Loucy (cell line): ENCODE data around the gene MYOM3.

ENCODE experiments used
- H2AFZ ChIP-seq: fragments of 200-600 bp; sonication (generic); 2 replicates; pipeline ENCODE4 v1.6.0; 2016; ENCODE audit warnings: antibody characterized with exemption, mild to moderate bottlenecking, low read length, moderate library complexity
- H3F3A ChIP-seq: fragments of 200-600 bp; 2 replicates; pipeline ENCODE4 v1.6.0; 2016; ENCODE audit warnings: antibody characterized with exemption, low read depth, mild to moderate bottlenecking
- H3K27me3 ChIP-seq: fragments of 200-600 bp; sonication (generic); 2 replicates; pipeline ENCODE4 v1.6.1; 2014; ENCODE audit warnings: low read length, mild to moderate bottlenecking; ENCODE audit not compliant: insufficient read depth, poor library complexity, severe bottlenecking
- H3K36me3 ChIP-seq: fragments of 200-600 bp; sonication (generic); 2 replicates; pipeline ENCODE4 v1.6.1; 2016; ENCODE audit warnings: low read length; ENCODE audit not compliant: insufficient read depth
- H3K4me1 ChIP-seq: fragments of 200-600 bp; sonication (generic); 2 replicates; pipeline ENCODE4 v1.5.1; 2014; ENCODE audit warnings: low read length, mild to moderate bottlenecking; ENCODE audit not compliant: insufficient read depth, poor library complexity, severe bottlenecking
- H3K4me2 ChIP-seq: fragments of 200-600 bp; sonication (generic); 2 replicates; pipeline ENCODE4 v1.6.0; 2014; ENCODE audit warnings: antibody characterized with exemption, low read length, low read depth, mild to moderate bottlenecking; ENCODE audit not compliant: poor library complexity, severe bottlenecking
- H3K4me3 ChIP-seq: fragments of 200-600 bp; sonication (generic); 2 replicates; pipeline ENCODE4 v1.5.1; 2014; ENCODE audit warnings: low read length, mild to moderate bottlenecking, mixed read lengths; ENCODE audit not compliant: poor library complexity, severe bottlenecking
- H3K79me2 ChIP-seq: fragments of 200-600 bp; sonication (generic); 2 replicates; pipeline ENCODE4 v1.6.1; 2014; ENCODE audit warnings: low read length; ENCODE audit not compliant: insufficient read depth
- H3K9ac ChIP-seq: fragments of 200-600 bp; sonication (generic); 2 replicates; pipeline ENCODE4 v1.6.0; 2014; ENCODE audit warnings: mild to moderate bottlenecking, low read depth, low read length, moderate library complexity; ENCODE audit not compliant: poor library complexity, severe bottlenecking
- H3K9me2 ChIP-seq: fragments of 200-600 bp; sonication (generic); replicated peaks from 2 replicates; pipeline ENCODE4 v1.6.1; 2016; ENCODE audit warnings: low read depth, low read length, mixed read lengths
- H3K9me3 ChIP-seq: fragments of 200-600 bp; sonication (generic); 2 replicates; pipeline ENCODE4 v1.6.1; 2014; ENCODE audit warnings: mild to moderate bottlenecking, antibody characterized with exemption, low read length, low read depth; ENCODE audit not compliant: insufficient read depth
- H4K20me1 ChIP-seq: fragments of 200-600 bp; sonication (generic); 2 replicates; pipeline ENCODE4 v1.6.0; 2014; ENCODE audit warnings: antibody characterized with exemption, low read length, mild to moderate bottlenecking; ENCODE audit not compliant: insufficient read depth, poor library complexity, severe bottlenecking
- EZH2phosphoT487 ChIP-seq: fragments of 200-600 bp; IDR thresholded peaks from 2 replicates; pipeline ENCODE4 v1.6.1; 2018; ENCODE audit warnings: antibody characterized with exemption, mild to moderate bottlenecking, moderate library complexity, borderline replicate concordance
- TF ChIP-seq, protein P1 (sequence below): fragments of 200-600 bp; sonication (generic); conservative IDR thresholded peaks from 2 replicates; pipeline ENCODE4 v1.5.1; 2014; ENCODE audit warnings: mild to moderate bottlenecking, antibody characterized with exemption, low read length

MYOM3 gene

DNA sequence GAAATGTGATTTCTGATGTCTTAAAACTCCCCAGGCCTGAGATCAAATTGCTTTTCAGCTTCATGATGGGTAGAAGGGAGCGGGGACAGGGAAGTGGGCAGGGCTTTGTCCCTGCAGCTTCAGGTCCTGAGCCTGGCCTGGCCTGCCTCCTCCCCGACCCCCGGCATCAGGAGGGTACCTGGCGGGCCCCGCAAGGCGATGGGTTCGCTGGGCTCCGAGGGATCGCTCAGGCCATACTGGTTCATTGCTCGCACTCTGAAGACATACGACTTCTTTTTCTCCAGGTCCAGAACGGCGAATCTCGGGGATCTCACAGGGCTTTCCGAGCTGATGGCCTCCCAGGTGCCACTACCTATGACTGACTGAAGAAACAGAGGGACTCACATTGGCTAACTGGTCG, 25.5 kb downstream of the MYOM3 start:
- no peak overlapping the region for H2AFZ ChIP-seq
- H3K4me3 ChIP-seq, result no peak overlapping the region
- no peaks in the 10 kb centered on the region for H3K36me3 ChIP-seq
- H4K20me1 ChIP-seq, result no peaks in the 10 kb centered on the region
- no peaks in the 10 kb centered on the region for H3F3A ChIP-seq
- no peak overlapping the region for H3K4me2 ChIP-seq
- no peak overlapping the region for H3K9ac ChIP-seq
- TF ChIP-seq EZH2phosphoT487, result no peak
- TF ChIP-seq, protein P1, sequence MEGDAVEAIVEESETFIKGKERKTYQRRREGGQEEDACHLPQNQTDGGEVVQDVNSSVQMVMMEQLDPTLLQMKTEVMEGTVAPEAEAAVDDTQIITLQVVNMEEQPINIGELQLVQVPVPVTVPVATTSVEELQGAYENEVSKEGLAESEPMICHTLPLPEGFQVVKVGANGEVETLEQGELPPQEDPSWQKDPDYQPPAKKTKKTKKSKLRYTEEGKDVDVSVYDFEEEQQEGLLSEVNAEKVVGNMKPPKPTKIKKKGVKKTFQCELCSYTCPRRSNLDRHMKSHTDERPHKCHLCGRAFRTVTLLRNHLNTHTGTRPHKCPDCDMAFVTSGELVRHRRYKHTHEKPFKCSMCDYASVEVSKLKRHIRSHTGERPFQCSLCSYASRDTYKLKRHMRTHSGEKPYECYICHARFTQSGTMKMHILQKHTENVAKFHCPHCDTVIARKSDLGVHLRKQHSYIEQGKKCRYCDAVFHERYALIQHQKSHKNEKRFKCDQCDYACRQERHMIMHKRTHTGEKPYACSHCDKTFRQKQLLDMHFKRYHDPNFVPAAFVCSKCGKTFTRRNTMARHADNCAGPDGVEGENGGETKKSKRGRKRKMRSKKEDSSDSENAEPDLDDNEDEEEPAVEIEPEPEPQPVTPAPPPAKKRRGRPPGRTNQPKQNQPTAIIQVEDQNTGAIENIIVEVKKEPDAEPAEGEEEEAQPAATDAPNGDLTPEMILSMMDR, result no peak
- no peaks in the 10 kb centered on the region for H3K9me3 ChIP-seq
- no peaks in the 10 kb centered on the region for H3K27me3 ChIP-seq
- H3K79me2 ChIP-seq, result no peaks in the 10 kb centered on the region
- H3K4me1 ChIP-seq, result no peaks in the 10 kb centered on the region
- no peaks in the 10 kb centered on the region for H3K9me2 ChIP-seq

DNA sequence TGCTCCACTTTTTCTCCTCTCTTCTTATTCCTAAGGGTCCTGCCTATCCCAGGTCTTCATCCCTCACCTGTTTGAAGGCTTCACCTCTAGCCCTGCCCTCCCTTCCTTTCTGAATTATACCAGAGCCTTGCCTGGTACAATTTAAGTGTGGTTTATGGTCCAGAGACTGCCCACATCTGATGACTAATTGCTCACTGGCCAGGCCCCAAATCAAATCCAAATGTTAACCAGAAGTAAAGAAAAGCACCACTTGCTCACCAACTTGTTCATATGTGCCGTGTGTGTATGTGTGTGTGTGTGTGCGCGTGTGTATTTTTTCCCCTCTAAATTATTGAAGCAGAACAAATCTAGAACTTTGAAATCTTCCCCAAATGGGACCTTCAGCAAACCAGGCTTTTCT, 26.4 kb downstream of the MYOM3 start:
- Histone ChIP-seq H3K27me3 (no peaks in the 10 kb centered on the region), H3F3A (no peaks in the 10 kb centered on the region), H3K9me2 (no peaks in the 10 kb centered on the region), H3K79me2 (no peaks in the 10 kb centered on the region), H2AFZ (no peak overlapping the region), H3K4me2 (no peak overlapping the region), H3K9ac (no peak overlapping the region), H3K36me3 (no peaks in the 10 kb centered on the region), H4K20me1 (no peaks in the 10 kb centered on the region), H3K4me1 (no peaks in the 10 kb centered on the region), H3K9me3 (no peaks in the 10 kb centered on the region), H3K4me3 (no peak overlapping the region)
- TF ChIP-seq, protein P1, result no peak
- TF ChIP-seq EZH2phosphoT487, result no peak

DNA sequence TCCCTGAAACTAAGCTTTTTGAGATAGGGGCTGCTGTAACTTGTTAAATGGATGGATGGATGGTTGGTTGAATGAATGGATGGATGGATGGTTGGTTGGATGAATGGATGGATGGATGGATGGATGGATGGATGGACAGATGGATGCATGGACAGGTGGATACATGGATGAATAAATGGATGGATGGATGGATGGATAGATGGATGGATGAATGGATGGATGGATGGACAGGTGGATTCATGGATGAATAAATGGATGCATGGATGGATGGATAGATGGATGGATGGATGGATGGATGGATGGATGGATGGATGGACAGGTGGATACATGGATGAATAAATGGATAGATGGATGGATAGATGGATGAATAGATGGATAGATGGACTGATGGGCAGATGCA, 26.9 kb downstream of the MYOM3 start:
- H3K9me2 ChIP-seq, result no peaks in the 10 kb centered on the region
- TF ChIP-seq, protein P1, result no peak
- TF ChIP-seq EZH2phosphoT487, result no peak
- no peak overlapping the region for H3K4me3 ChIP-seq
- H3K79me2 ChIP-seq, result no peaks in the 10 kb centered on the region
- no peak overlapping the region for H2AFZ ChIP-seq
- no peaks in the 10 kb centered on the region for H3F3A ChIP-seq
- H3K36me3 ChIP-seq, result no peaks in the 10 kb centered on the region
- no peaks in the 10 kb centered on the region for H4K20me1 ChIP-seq
- H3K9me3 ChIP-seq, result no peaks in the 10 kb centered on the region
- H3K9ac ChIP-seq, result no peak overlapping the region
- H3K4me1 ChIP-seq, result no peaks in the 10 kb centered on the region
- H3K27me3 ChIP-seq, result no peaks in the 10 kb centered on the region
- H3K4me2 ChIP-seq, result no peak overlapping the region
